Omental fat pad (tissue), 4 donors: ENCODE results near the gene IDNK. TPM values are rescaled to one million over a fixed set of nuclear protein-coding genes. Genes with fewer than 3 reads are reported as not detected.

Experiments used
- ATAC-seq: fragments of 150-250 bp; one replicate; pipeline ENCODE4 v1.9.1; 2016; ENCODE audit warnings: mild to moderate bottlenecking, moderate library complexity; ENCODE audit not compliant: low FRiP score
- DNase-seq: peaks from one replicate; pipeline ENCODE4 v3.0.0-alpha.2; 2019; ENCODE audit warnings: low spot score
- small RNA-seq: library from RNA; depleted of rRNA; stranded (forward); fragments of <200 nt; gene quantifications from one replicate; pipeline ENCODE3, GENCODE V24; 2016
- total RNA-seq, 4 donors: library from RNA; depleted of rRNA; stranded (reverse); fragments of >200 nt; gene quantifications; one replicate each; pipeline ENCODE4 v1.1.0, GENCODE V29; 2016
- TF ChIP-seq, protein P1 (sequence below), 3 donors: fragments of 450-650 bp; IDR thresholded peaks; one replicate each; pipeline ENCODE4 v1.5.1; 2016 to 2017; ENCODE audit warnings: antibody characterized with exemption in 3 of 3, mild to moderate bottlenecking in 3 of 3, moderate library complexity in 2 of 3

The IDNK gene
- total RNA-seq, 4 donors from 2014 or later: 5.9 to 9.0 (median 7.7) TPM

DNA sequence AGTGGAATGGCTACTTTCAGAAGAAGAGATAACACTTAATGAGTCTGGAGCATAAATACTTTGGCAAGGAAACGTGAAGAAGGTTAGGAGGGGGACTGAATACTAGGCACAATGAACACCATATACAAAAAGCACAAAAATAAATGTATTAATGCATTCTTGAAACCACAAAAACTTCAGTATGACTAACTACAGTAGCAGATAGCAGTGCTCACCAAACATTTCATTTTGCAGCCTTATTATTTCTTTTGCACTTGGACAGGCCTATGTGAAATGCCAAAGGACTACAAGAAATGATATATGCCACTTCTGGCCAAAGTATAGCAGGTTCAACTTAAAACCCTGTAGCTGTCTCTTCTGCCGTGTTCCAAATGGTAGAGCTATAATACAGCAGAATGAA lies 58.5 kb downstream of the IDNK start:
- TF ChIP-seq, protein P1, sequence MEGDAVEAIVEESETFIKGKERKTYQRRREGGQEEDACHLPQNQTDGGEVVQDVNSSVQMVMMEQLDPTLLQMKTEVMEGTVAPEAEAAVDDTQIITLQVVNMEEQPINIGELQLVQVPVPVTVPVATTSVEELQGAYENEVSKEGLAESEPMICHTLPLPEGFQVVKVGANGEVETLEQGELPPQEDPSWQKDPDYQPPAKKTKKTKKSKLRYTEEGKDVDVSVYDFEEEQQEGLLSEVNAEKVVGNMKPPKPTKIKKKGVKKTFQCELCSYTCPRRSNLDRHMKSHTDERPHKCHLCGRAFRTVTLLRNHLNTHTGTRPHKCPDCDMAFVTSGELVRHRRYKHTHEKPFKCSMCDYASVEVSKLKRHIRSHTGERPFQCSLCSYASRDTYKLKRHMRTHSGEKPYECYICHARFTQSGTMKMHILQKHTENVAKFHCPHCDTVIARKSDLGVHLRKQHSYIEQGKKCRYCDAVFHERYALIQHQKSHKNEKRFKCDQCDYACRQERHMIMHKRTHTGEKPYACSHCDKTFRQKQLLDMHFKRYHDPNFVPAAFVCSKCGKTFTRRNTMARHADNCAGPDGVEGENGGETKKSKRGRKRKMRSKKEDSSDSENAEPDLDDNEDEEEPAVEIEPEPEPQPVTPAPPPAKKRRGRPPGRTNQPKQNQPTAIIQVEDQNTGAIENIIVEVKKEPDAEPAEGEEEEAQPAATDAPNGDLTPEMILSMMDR (IDR thresholded peaks at IDR 0.05): no peak
- no peak for ATAC-seq
- no peak for DNase-seq

DNA sequence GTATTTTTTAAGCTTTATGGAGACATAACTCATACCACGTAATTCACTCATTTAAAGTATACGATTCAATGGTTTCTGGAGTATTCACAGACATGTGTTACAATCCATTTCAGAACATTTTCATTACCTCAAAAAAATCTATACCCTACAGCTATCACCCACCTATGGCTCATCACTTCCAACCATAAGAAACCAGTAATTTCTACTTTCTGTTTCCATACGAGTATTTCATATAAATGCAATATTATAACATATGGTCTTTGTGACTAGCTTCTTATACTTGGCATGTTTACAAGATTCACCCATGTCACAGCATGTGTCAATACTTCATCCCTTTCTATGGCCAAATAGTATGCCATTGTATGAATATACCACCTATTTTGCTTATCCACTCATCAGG lies 66.0 kb downstream of the IDNK start:
- TF ChIP-seq, protein P1 (IDR thresholded peaks at IDR 0.05): no peak
- no peak for DNase-seq
- ATAC-seq: no peak

DNA sequence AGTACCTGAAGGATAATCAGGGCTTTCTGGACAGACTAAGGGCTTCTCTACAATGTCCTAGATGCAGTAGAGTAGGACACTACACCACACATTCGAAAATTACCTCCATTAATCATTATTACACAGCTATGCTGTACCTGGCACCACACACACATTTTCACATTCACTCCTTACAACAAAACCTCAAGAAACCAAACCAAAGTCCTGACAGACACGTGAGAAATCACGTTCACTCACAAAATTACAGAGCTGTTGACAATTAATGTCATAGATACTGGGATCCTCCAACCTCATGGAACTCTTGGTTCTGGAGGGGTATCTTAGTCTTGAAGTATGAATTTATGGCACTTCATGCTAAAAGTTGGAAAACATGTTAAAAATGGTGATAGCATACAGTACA lies 68.5 kb downstream of the IDNK start:
- TF ChIP-seq, protein P1 (IDR thresholded peaks at IDR 0.05): no peak
- DNase-seq (no peak), ATAC-seq (no peak)

Small RNA genes lying within 50 kb of the gene (small RNA-seq; reads per million reads assigned to genes)
- not detected for gene RNU4-15P

Other genes starting within 250 kb of the IDNK start
- gene FRMD3, start 84.7 kb upstream of the IDNK start, total RNA-seq: 10 to 100 TPM in 2 of 4 donors, 1 to 10 TPM in 2; 6.1 to 47.1 (median 11.5) TPM
- gene UBQLN1, start 84.8 kb downstream of the IDNK start, total RNA-seq: 100 to 1,000 TPM; 107 to 150 (median 121) TPM
- 10 to 100 TPM in 2 of 4 donors, 1 to 10 TPM in 2; 5.0 to 18.9 (median 10.2) TPM for gene GKAP1, start 194.6 kb downstream of the IDNK start, total RNA-seq